Stimulated activated CD4-positive, alpha-beta T cell treated with anti-CD3 and anti-CD28 coated beads, Interleukin-1b, Interleukin-23, amount 100 ng/mL, for 24 hours (primary cell): Measurements from ENCODE around the gene RHBDL1.

ENCODE experiments used
- DNase-seq, 4 experiments: peaks; one replicate each; pipeline ENCODE4 v3.0.0-alpha.2; 2020; ENCODE audit warnings: low read depth in 4 of 4, low spot score in 1 of 4

RHBDL1 gene

DNA sequence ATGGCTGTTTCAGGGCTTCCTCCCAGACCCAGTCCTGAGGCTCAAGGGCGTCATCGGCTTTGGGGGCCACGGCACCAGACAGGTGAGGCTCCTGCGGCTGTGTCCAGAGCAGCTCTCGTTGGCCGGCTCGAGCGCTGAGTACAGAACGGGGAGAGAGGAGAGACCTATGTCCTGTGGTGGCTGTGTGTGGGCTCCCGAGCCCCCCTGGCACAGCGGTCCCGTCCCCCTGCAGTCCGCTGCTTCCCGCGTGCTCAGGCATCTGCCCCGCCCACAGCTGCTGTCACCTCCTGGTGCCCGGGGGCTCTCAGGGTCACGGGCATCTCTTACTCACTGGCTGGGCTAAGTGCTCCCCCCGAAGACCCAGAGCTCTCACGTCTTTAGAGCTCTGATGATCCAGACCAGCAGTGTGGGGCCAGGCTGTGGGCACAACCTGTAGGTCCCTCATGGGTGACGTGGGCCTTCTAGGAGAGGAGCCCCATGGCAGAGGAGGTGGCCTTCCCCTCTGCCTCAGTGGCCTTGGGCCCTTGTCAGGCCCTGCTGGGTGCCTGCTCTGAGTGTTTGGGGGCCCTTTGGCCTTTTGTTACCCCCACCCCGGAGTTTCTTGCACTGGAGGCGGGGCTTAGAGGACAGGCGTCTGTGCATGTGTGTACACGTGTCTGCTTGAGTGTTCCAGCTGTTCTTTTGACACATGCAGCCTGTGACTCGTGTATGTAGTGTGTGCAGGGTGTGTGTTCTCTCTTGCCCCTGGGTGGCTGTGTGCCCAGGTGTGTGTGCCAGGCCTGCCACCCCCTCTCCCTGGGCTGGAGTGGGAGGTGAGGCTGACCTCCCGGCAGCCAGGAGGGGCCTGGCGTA is 22.8 kb upstream of the RHBDL1 start:
- DNase-seq, result no peak

GRCh38 chr16:654034-654433 is 21.4 kb upstream of the RHBDL1 start:
- no peak for DNase-seq

- DNase-seq, result no peak
These were observed 18.0 kb upstream of the RHBDL1 start for GRCh38 chr16:657487-657886.

DNA sequence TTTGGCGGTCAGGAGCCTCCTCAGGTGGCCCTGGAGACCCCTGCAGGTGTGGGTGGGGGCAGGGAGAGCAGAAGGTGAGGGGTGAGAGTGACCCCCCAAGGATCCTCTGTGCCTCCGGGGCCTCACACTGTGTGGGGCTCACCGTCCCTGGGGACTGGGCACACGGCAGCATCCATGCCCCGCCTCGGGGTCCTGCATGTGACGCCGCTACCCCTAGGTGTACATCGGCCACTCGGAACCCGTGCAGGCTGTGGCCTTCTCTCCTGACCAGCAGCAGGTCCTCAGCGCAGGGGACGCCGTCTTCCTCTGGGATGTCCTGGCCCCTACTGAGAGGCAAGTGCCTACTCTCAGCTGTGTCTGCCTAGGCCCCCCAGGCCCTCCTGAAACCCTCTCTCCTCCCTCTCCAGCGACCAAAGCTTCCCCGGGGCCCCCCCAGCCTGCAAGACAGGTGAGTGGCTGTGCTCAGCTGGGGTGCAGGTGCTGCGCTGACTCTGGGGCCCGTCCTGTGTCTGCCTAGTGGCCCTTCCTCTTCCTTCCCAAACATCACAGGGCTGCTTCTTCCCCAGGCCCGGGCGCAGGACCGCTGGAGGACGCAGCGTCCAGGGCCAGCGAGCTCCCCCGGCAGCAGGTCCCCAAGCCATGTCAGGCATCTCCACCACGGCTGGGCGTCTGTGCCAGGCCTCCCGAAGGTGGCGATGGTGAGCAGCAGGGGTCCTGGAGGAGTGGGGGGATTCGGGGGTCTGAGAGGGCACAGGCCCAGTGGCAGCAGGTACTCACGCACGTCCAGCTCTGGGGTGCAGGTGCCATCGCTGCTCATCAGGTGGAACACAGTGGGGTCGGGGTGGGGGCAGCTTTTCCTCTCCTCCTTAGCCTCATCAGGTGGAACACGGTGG is 16.5 kb upstream of the RHBDL1 start:
- no peak for DNase-seq

GRCh38 chr16:659618-660017 is 15.9 kb upstream of the RHBDL1 start:
- DNase-seq, result no peak

DNA sequence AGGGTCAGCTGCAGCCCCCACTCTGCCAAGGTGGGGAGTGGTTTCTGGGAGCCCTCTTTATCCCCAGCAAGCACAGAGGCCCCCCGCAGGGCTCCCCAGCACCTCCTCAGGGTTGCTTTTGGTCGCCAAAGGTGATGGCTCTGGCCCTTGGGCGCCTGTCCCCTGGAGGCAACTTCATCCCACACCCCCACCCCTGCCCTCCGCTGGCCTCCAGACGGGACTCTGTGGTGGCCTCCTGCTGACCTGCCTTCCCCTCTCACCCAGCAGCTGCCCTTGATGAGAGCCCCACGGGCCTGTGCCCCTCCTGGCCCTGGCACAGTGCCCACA is 15.4 kb upstream of the RHBDL1 start:
- DNase-seq, result no peak

GRCh38 chr16:660459-661183 is 14.8 kb upstream of the RHBDL1 start:
- DNase-seq, result no peak

- no peak for DNase-seq
These were observed 14.2 kb upstream of the RHBDL1 start for GRCh38 chr16:661184-661821.

DNA sequence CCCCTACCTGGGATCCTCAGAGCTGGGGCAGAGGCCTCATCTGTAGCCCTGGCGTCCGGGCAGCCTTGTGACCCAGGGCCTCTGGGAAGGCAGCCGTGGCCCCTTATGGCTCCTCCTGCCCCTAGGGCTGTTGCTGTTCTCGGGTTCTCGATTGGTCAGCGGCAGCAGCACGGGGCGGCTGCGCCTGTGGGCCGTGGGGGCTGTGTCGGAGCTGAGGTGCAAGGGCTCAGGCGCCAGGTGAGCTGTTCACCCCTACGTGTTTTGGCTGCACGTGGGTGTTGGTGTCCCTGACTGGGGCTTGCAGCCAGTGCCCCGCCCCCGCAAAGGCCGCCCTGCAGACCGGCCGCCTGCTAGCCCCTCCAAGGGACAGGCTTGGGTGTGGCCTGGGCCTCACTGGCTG is 13.4 kb upstream of the RHBDL1 start:
- DNase-seq, result no peak

DNA sequence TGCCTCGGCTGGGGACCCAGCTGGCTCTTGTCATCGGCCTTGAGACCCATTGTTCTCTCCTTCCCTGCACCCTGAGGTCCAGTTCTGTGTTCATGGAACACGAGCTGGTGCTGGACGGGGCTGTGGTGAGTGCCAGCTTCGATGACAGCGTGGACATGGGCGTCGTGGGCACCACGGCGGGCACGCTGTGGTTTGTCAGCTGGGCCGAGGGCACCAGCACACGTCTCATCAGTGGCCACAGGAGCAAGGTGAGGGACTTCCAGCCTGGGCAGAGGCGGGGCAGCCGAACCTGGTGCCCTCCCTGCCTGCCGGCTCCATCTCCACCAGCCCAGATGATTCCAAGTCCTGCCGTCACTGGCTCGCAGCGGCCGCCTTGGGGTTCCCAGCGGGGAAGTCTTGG is 12.9 kb upstream of the RHBDL1 start:
- no peak for DNase-seq

GRCh38 chr16:666572-666971 is 8.9 kb upstream of the RHBDL1 start:
- DNase-seq, result no peak

DNA sequence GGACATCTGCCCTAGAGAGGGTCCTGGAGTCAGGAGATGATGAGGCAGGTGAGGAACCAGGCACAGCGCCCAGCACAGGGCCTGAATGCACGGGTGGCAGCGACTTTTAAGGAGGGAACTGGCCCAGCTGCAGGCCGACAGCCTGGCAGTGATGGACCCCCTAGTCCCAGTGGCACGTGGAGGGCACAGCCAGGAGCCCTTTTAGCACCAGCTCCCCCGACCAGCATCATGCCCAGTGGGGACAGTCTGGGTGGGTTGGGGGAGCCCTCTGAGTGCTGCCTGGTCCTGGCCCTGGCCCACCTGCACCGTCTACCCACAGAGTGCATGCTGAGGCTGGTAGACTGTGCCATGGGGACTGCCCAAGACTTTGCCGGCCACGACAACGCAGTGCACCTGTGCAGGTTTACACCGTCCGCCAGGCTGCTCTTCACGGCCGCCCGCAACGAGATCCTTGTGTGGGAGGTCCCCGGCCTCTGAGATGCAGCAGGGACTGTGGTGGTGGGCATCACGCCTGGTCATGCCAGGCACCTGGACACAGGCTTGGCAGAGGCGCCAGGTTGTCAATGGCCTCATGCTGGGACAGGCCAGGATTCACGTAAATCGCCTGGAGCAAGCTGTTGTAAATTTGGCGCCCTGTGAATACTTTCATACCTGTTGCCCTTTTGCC is 8.2 kb upstream of the RHBDL1 start:
- DNase-seq, result no peak

DNA sequence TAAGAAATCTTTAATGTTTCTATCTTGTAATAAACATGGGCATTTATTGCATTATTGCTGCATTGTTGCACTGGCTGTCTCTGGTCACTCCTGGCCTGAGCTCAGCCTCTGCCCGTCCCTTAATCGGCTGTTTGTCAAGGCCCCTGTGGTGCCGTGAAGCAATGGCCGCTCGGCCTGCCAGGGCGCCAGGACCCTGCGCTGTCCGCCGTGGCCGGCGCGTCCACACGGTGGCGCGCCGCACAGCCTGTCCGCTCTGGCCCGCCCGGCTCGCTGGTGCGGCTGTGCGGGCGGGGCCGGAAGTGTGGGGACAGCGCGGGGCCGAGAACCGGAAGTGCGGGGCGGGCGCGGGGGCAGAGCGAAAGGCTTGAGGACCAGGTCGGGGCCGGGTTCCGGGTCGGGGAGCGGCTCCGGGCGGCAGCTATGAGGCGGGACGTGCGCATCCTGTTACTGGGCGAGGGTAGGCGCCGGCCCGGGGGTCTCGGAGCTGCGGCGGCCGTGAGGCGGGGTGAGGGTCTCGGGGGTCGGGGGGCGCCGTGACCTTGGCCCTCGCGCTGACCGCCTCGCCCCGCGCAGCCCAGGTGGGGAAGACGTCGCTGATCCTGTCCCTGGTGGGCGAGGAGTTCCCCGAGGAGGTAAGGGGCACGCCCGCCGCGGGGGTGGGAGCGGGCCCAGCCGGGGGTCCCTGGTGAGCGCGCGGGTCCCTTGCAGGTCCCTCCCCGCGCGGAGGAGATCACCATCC is 7.5 kb upstream of the RHBDL1 start, which contains the start of gene RHOT2:
RHOT2 (plus strand) TSS at position 353 of the 739 bp plus-strand sequence; CDS start at position 421, 68 bp downstream.
- peak; percentile 86 to 91 (median 88) for DNase-seq

DNA sequence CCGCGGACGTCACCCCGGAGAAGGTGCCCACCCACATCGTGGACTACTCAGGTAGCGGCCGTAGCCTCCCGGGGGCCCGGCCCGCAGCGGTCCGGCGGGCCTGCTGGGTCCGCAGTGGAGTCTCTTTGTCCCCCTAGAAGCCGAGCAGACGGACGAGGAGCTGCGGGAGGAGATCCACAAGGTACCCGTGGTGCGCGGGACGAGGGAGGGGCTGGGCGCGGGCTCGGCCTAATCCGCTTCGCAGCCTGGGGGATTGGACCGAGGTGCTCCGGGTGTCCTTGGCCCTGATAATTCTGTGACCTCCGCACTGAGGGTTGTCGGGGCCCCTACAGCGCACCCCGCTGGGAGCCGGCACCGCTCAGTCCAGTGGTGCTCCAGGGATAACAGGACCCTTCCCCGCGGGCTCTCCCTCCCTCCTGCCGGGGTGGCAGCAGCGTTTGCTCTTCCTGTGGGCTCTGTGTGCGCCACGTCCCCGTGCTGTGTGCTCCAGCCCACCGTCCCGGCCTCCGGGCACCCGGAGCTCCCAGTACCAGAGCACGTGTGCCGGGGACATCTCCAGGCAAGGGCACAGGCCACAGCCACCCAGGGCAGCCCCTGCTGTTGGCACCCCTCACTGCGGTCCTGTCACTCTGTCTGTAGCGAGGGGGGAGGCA is 6.8 kb upstream of the RHBDL1 start:
- no peak for DNase-seq

- DNase-seq, result no peak
These were observed 5.8 kb upstream of the RHBDL1 start for GRCh38 chr16:669666-670065.

- DNase-seq, result no peak
These were observed 4.8 kb upstream of the RHBDL1 start for GRCh38 chr16:670485-671352.

- no peak for DNase-seq
These were observed 3.9 kb upstream of the RHBDL1 start for GRCh38 chr16:671353-672131.

GRCh38 chr16:672371-672770 is 3.1 kb upstream of the RHBDL1 start:
- no peak for DNase-seq
